GM19397 (cell line): Measurements from ENCODE around the gene ODAD2.

Source experiments
- ATAC-seq: cut with Tn5 transposase; IDR thresholded peaks from one replicate; pipeline ENCODE4 v1.9.1; 2021; ENCODE audit warnings: mild to moderate bottlenecking, moderate library complexity; ENCODE audit not compliant: unreplicated experiment

Gene ODAD2

DNA sequence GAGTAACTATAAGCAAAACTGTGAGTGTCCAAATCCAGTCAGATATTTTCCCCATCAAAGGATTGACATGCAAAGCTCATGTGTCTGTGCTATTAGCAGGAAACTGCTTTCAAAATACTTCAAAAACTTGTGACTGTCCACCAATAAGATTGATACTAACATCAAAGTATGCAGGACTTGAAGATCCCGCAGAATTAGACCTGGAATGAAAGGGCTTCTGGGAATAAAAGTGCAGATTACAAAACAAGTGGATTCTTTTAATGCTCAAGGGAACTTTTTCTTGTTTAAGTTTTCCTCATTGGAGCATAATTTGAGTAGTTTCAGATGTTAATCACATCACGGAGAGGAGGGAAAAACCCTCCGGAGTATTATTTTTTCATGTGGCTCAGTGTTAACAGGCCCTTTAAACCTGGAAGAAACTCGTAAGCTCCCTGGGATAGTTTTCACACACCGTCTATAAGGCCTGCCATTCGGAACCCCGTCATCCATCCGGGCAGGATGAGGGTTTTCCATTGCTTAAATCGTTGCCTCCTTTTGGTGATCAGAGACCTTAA lies 219.3 kb downstream of the ODAD2 start:
- ATAC-seq, result no peak

DNA sequence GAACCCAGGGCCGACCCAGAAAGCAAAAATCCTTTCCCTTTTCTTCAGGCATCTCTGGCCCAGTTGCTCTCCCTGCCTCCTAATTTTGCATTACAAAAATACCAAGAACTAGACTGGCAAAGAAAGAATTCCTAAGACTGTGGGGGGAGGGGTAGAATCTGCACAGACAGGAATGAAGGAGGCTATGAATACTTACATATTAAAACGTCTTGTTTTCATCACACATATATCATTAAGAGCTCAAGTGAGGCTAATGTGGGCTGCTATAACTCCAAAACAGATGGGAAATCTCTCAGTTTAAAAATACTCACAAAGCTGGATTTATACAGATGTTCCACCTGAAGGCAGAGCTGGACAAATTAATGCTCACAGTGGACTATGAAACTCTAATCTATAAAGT lies 224.0 kb downstream of the ODAD2 start:
- ATAC-seq, result no peak

DNA sequence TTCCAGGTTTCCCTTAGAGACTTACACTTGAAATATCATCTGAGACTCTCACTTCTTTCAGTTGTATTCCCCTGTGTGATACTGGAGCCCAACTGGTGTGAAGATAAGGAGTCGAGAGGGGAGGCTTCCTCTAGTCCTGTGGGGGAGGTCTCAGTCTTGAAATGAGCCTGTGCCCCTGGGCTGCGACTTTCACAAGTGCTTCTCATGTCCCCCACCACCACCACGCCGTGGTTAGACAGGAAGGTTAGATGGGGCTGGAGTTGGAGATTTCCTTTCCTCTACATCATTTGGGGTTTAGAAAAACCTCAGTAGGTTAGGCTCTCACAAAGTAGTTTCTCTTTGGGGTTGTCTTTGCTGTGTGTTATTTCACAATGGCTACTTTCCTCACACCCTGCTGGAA lies 227.6 kb downstream of the ODAD2 start:
- no peak for ATAC-seq

DNA sequence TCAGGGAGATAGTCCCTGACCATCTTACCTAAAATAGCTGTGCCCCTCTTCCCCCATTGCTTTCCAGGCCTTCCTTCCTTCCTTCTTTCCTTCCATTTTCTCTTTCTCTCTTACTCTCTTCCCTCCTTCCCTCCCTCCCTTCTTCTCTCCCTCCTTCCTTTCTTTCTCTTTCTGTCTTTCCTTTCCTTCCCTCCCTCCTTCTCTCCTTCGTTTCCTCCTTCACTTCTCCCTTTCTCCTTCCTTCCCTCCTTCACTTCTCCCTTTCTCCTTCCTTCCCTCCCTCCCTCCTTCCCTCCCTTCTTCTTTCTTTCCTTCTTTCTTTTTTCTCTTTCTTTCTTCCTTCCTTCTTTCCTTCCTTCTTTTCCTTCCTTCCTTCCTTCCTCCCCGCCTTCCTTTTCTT lies 228.7 kb downstream of the ODAD2 start:
- no peak for ATAC-seq
